DOHH2 (cell line): Measurements from ENCODE around the gene DNAH10.

Experiments
- CTCF ChIP-seq: fragments of 200-600 bp; sonication (generic); IDR thresholded peaks from one replicate; pipeline ENCODE4 v1.5.1; 2014; ENCODE audit warnings: antibody characterized with exemption, mild to moderate bottlenecking, low read depth, low read length; ENCODE audit not compliant: poor library complexity, severe bottlenecking
- EZH2phosphoT487 ChIP-seq: fragments of 200-600 bp; sonication (generic); IDR thresholded peaks from 2 replicates; pipeline ENCODE4 v1.6.1; 2017; ENCODE audit warnings: borderline replicate concordance, mild to moderate bottlenecking, antibody characterized with exemption, low read length, moderate library complexity, mixed read lengths

- no peak for TF ChIP-seq EZH2phosphoT487
- no peak for TF ChIP-seq CTCF
Measured at GRCh38 chr12:123949770-123950165, 187.7 kb downstream of the DNAH10 start.
